Panc1 (cell line): ENCODE measurements around the gene RDH13.

Experiments used
- CTCF ChIP-seq: fragments of 450-650 bp; IDR thresholded peaks from 2 replicates; pipeline ENCODE4 v1.5.1; 2017; ENCODE audit warnings: mild to moderate bottlenecking
- SIN3A ChIP-seq: IDR thresholded peaks from 2 replicates; pipeline ENCODE4 v1.6.1; 2012; ENCODE audit warnings: low read depth, mild to moderate bottlenecking, low read length, moderate library complexity, borderline replicate concordance; ENCODE audit not compliant: insufficient read depth
- TF ChIP-seq, protein P1 (sequence below), 2 experiments: IDR thresholded peaks; 2 replicates each; pipeline ENCODE4 v1.6.1; 2011 to 2012; ENCODE audit warnings: low read depth in 2 of 2, control low read depth in 1 of 2, low read length in 1 of 2, mild to moderate bottlenecking in 1 of 2, moderate library complexity in 1 of 2; ENCODE audit not compliant: insufficient read depth in 1 of 2

GRCh38 chr19:55080968-55081769 lies 18.2 kb upstream of the RDH13 start:
- no peak for TF ChIP-seq SIN3A
- no peak for TF ChIP-seq CTCF
- TF ChIP-seq, protein P1, sequence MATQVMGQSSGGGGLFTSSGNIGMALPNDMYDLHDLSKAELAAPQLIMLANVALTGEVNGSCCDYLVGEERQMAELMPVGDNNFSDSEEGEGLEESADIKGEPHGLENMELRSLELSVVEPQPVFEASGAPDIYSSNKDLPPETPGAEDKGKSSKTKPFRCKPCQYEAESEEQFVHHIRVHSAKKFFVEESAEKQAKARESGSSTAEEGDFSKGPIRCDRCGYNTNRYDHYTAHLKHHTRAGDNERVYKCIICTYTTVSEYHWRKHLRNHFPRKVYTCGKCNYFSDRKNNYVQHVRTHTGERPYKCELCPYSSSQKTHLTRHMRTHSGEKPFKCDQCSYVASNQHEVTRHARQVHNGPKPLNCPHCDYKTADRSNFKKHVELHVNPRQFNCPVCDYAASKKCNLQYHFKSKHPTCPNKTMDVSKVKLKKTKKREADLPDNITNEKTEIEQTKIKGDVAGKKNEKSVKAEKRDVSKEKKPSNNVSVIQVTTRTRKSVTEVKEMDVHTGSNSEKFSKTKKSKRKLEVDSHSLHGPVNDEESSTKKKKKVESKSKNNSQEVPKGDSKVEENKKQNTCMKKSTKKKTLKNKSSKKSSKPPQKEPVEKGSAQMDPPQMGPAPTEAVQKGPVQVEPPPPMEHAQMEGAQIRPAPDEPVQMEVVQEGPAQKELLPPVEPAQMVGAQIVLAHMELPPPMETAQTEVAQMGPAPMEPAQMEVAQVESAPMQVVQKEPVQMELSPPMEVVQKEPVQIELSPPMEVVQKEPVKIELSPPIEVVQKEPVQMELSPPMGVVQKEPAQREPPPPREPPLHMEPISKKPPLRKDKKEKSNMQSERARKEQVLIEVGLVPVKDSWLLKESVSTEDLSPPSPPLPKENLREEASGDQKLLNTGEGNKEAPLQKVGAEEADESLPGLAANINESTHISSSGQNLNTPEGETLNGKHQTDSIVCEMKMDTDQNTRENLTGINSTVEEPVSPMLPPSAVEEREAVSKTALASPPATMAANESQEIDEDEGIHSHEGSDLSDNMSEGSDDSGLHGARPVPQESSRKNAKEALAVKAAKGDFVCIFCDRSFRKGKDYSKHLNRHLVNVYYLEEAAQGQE (IDR thresholded peaks at IDR 0.05; ENCODE audit: insufficient read depth in 1 of 2, low read depth in 2 of 2, low read length in 1 of 2), result no peak
